Measurements from ENCODE around the gene COBL. TPM values are rescaled to one million over a fixed set of nuclear protein-coding genes. Genes with fewer than 3 reads are reported as not detected.

COBL gene
- total RNA-seq, 4 donors from 2014 or later = 17.2 to 59.7 (median 31.0) TPM

DNA sequence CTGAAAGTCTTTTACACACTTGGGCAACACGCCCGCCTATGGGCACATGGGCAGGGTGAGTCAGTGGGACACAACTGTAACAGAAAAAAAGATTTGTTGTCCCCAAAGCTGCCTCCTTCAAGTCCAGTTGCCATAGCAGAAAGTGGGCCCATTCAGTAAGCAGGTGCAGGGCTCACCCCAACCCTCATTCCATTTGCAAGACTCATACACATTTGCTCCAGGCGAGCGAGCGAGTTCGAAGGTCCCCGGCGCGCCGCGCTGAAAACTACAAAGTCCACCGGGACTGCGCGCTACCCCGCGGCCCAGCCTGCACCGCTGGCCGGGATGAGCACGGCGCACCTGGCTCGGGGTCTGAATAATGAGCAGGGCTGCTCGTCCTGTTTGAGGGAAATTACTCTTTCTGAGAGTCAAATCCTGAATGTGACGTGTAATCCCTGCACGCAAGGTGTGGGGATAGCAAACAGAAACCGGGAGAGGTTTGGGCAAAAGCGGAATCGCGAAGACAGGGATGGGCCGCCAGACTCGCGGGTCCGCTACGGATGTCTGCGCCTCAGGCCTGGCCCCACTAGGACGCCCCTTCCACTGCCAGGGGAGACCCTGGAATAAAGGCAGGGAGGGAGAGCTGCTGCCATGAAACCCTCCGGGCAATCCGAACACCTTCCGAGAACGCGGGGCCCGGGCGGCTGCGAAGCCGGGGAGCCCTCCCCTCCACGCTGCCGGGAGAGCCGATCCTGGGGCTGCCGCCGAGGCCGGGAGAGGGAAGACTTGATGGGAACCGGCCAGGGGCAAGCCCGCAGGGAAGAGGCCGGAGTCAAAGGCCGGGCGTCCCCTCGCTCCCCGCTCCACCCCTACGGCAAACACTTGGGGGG, 982 bp downstream of the COBL start:
- peak; percentile 47 for ATAC-seq
- H3K9me3 ChIP-seq = no peaks in the 10 kb centered on the region
- H3K4me3 ChIP-seq = peak overlapping the region; percentile 50 to 85
- no peak for TF ChIP-seq EP300 (IDR thresholded peaks at IDR 0.05)
- no peak for TF ChIP-seq POLR2A (IDR thresholded peaks at IDR 0.05)
- TF ChIP-seq, protein P1, sequence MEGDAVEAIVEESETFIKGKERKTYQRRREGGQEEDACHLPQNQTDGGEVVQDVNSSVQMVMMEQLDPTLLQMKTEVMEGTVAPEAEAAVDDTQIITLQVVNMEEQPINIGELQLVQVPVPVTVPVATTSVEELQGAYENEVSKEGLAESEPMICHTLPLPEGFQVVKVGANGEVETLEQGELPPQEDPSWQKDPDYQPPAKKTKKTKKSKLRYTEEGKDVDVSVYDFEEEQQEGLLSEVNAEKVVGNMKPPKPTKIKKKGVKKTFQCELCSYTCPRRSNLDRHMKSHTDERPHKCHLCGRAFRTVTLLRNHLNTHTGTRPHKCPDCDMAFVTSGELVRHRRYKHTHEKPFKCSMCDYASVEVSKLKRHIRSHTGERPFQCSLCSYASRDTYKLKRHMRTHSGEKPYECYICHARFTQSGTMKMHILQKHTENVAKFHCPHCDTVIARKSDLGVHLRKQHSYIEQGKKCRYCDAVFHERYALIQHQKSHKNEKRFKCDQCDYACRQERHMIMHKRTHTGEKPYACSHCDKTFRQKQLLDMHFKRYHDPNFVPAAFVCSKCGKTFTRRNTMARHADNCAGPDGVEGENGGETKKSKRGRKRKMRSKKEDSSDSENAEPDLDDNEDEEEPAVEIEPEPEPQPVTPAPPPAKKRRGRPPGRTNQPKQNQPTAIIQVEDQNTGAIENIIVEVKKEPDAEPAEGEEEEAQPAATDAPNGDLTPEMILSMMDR (IDR thresholded peaks at IDR 0.05) = no peak
- peak; percentile 38 for TF ChIP-seq POLR2AphosphoS5 (IDR thresholded peaks at IDR 0.05)
- 0 to 38% methylated on average over 4 to 5 of the region's 58 CpGs for WGBS, 2 donors (ENCODE audit: low coverage in 1 of 2)
- peaks cover 0 to 63% (median 3%) of the 10 kb centered on the region in 3 donors for H3K4me1 ChIP-seq
- H3K27me3 ChIP-seq = peaks cover 8% of the 10 kb centered on the region
- H3K36me3 ChIP-seq = no peaks in the 10 kb centered on the region
- peak overlapping the region; percentile 42 to 89 (median 83) for H3K27ac ChIP-seq

DNA sequence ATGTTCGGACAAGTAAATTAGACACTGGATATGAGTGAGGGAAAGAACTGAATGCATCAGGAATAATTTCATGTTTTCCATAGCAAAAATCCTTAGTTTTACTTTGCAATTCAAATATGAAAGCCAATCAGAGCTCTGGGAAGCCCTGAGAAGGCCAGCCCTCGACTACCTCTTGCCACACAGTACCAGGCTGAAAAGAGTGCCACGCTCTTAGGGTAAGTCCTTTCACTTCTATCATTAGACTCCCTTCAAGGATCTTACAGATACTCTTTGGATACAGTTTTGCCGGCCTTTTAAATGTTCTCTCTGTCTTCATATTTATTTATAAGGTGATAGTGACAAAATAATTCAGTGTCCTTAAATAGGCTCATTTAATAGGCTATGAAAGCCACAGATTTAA, 1.9 kb downstream of the COBL start:
- H3K27ac ChIP-seq = peak overlapping the region; percentile 39 to 89 (median 83)
- 27 to 67% methylated on average over 3 to 4 of the region's 4 CpGs for WGBS, 2 donors (ENCODE audit: low coverage in 1 of 2)
- no peaks in the 10 kb centered on the region for H3K9me3 ChIP-seq
- no peak for ATAC-seq
- peaks cover 8% of the 10 kb centered on the region for H3K27me3 ChIP-seq
- no peaks in the 10 kb centered on the region for H3K36me3 ChIP-seq
- no peak for TF ChIP-seq EP300 (IDR thresholded peaks at IDR 0.05)
- no peak for TF ChIP-seq POLR2A (IDR thresholded peaks at IDR 0.05)
- no peak for TF ChIP-seq POLR2AphosphoS5 (IDR thresholded peaks at IDR 0.05)
- TF ChIP-seq, protein P1 (IDR thresholded peaks at IDR 0.05) = no peak
- peak overlapping the region in 1 of 2 donors; percentile 85 for H3K4me3 ChIP-seq
- H3K4me1 ChIP-seq = peaks cover 0 to 72% (median 3%) of the 10 kb centered on the region in 3 donors

DNA sequence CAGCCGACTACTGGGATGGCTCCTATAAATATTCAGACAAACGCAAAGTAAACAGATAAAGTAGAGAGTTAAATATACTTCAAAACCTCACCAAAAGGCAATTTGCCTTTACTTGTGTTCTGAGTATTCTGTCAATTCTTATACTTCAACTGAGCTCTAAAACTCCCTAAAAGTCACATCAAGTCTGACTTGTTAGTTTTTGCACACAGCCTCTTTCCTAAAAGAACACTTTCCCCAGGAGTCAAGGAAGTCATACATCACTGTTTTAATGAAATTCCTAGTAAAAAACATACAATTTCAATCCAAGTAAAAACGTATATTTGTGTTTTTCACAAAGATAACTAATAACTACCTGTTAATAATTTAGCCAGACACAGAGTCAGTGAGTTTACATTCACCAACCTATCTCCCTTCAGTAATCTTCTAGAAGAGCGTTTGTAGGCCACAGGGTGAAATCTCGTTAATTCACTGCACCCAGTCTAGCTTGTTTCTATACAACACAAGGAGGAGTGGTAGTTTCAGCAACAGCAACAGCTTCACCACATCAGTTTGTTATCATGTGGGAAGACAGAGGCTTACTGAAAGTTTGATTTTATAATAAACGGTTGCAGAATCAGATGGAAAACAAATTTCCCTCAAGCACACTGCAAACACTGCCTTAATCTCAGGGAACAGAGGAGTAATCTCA, 2.7 kb downstream of the COBL start:
- WGBS, 2 donors (ENCODE audit: low coverage in 1 of 2) = 31 to 47% methylated on average over 4 to 6 of the region's 6 CpGs
- Histone ChIP-seq H3K27me3 (peaks cover 8% of the 10 kb centered on the region), H3K27ac (peak overlapping the region; percentile 37 to 89 (median 83)), H3K9me3 (no peaks in the 10 kb centered on the region), H3K4me1 (peaks cover 0 to 81% (median 3%) of the 10 kb centered on the region in 3 donors), H3K36me3 (no peaks in the 10 kb centered on the region), H3K4me3 (no peak overlapping the region)
- no peak for ATAC-seq
- TF ChIP-seq EP300 (IDR thresholded peaks at IDR 0.05) (no peak), POLR2A (IDR thresholded peaks at IDR 0.05) (no peak), POLR2AphosphoS5 (IDR thresholded peaks at IDR 0.05) (no peak)
- TF ChIP-seq, protein P1 (IDR thresholded peaks at IDR 0.05) = no peak

DNA sequence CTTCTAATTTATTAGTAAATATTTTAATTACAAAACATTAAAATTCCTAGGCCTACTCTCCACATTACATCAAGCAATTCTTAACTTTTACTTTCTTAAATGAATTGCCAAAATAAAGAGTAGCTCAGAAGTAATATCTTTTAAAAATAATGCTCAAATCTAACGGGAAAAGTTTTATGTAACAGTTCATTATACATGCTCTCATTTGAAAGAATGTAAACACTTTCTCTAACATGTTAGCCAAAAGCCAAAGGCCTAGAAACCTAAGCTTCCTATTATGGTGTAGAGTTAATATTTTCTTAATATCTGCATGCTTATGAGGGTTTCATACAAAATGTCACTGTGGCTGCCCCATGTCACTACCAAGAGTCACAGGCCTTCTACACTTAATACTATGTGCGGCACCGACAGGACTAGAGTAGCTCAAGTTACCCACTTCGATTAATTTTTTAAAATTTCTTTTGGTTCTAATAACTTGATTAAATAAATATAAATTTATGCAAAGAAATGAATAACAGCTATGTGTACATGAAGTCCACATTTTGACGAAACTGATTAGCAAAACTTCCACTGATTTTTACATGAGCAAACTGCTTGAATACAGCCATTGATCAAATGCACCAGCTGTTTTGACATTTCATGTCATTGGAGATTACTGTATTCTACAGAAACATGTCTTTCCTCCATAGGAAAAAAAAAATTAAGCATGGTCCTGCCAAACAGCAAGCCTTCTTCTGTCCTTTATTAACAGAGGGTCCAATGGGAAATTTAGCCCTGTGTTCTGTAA, 3.5 kb downstream of the COBL start:
- H3K36me3 ChIP-seq = no peaks in the 10 kb centered on the region
- TF ChIP-seq POLR2AphosphoS5 (IDR thresholded peaks at IDR 0.05) = no peak
- TF ChIP-seq EP300 (IDR thresholded peaks at IDR 0.05) = no peak
- no peak for TF ChIP-seq POLR2A (IDR thresholded peaks at IDR 0.05)
- TF ChIP-seq, protein P1 (IDR thresholded peaks at IDR 0.05) = no peak
- no peak for ATAC-seq
- no peaks in the 10 kb centered on the region for H3K9me3 ChIP-seq
- peak overlapping the region; percentile 37 to 89 (median 83) for H3K27ac ChIP-seq
- peaks cover 8% of the 10 kb centered on the region for H3K27me3 ChIP-seq
- WGBS, 2 donors (ENCODE audit: low coverage in 1 of 2) = 52 to 62% methylated on average over 5 of the region's 5 CpGs
- peaks cover 0 to 88% (median 3%) of the 10 kb centered on the region in 3 donors for H3K4me1 ChIP-seq
- no peak overlapping the region for H3K4me3 ChIP-seq
